ENCODE data around the gene SPPL2B. TPM values are rescaled to one million over a fixed set of nuclear protein-coding genes. Genes with fewer than 3 reads are reported as not detected.

SPPL2B gene
- polyA plus RNA-seq, 1 donor from 2014 or later: 68.7 TPM

- Histone ChIP-seq H3K9me2 (ENCODE audit: insufficient read depth, low read length) (no peaks in the 10 kb centered on the region), H3K27ac (ENCODE audit: low read length) (no peak overlapping the region), H2AFZ (ENCODE audit: low read depth, low read length) (no peak overlapping the region), H4K20me1 (ENCODE audit: insufficient read depth) (no peaks in the 10 kb centered on the region), H3K9ac (ENCODE audit: low read length) (no peak overlapping the region), H3K36me3 (ENCODE audit: insufficient read depth, low read length) (no peaks in the 10 kb centered on the region), H3K79me2 (replicated peaks; ENCODE audit: insufficient read depth, low read length) (no peaks in the 10 kb centered on the region), H3K9me3 (ENCODE audit: low read length) (no peaks in the 10 kb centered on the region), H3K4me2 (ENCODE audit: low read length) (no peak overlapping the region), H3K4me3 (ENCODE audit: low read length) (no peak overlapping the region), H3F3A (ENCODE audit: insufficient read depth, low read length, poor library complexity, severe bottlenecking) (no peaks in the 10 kb centered on the region), H3K27me3 (ENCODE audit: insufficient read depth, low read depth, low read length) (no peaks in the 10 kb centered on the region)
- TF ChIP-seq POLR2AphosphoS5 (IDR thresholded peaks at IDR 0.05) (no peak), EZH2 (IDR thresholded peaks at IDR 0.05; ENCODE audit: borderline replicate concordance, insufficient read depth, low read length, poor library complexity, severe bottlenecking) (no peak), TAF1 (IDR thresholded peaks at IDR 0.05; ENCODE audit: low read depth) (no peak), SMC3 (conservative IDR thresholded peaks at IDR 0.05; ENCODE audit: poor library complexity) (no peak), RAD21 (conservative IDR thresholded peaks at IDR 0.05) (no peak), EP300 (conservative IDR thresholded peaks at IDR 0.05; ENCODE audit: poor library complexity, severe bottlenecking) (no peak), MXI1 (conservative IDR thresholded peaks at IDR 0.05; ENCODE audit: poor library complexity, severe bottlenecking) (no peak), REST (IDR thresholded peaks at IDR 0.05; ENCODE audit: borderline replicate concordance) (no peak), CTCF (IDR thresholded peaks at IDR 0.05; ENCODE audit: poor library complexity, severe bottlenecking) (no peak)
Observed at GRCh38 chr19:2320939-2321338, 7.5 kb upstream of the SPPL2B start.

GRCh38 chr19:2321565-2322283 is 6.8 kb upstream of the SPPL2B start:
- Histone ChIP-seq H3K4me2 (ENCODE audit: low read length) (no peak overlapping the region), H3K27ac (ENCODE audit: low read length) (no peak overlapping the region), H3F3A (ENCODE audit: insufficient read depth, low read length, poor library complexity, severe bottlenecking) (no peaks in the 10 kb centered on the region), H3K36me3 (ENCODE audit: insufficient read depth, low read length) (no peaks in the 10 kb centered on the region), H3K4me3 (ENCODE audit: low read length) (no peak overlapping the region), H3K9me3 (ENCODE audit: low read length) (no peaks in the 10 kb centered on the region), H3K27me3 (ENCODE audit: insufficient read depth, low read depth, low read length) (no peaks in the 10 kb centered on the region), H2AFZ (ENCODE audit: low read depth, low read length) (no peak overlapping the region), H4K20me1 (ENCODE audit: insufficient read depth) (no peaks in the 10 kb centered on the region), H3K9me2 (ENCODE audit: insufficient read depth, low read length) (no peaks in the 10 kb centered on the region), H3K9ac (ENCODE audit: low read length) (no peak overlapping the region), H3K79me2 (replicated peaks; ENCODE audit: insufficient read depth, low read length) (peaks cover 2% of the 10 kb centered on the region)
- TF ChIP-seq SMC3 (conservative IDR thresholded peaks at IDR 0.05; ENCODE audit: poor library complexity) (no peak), POLR2AphosphoS5 (IDR thresholded peaks at IDR 0.05) (no peak), EP300 (conservative IDR thresholded peaks at IDR 0.05; ENCODE audit: poor library complexity, severe bottlenecking) (no peak), EZH2 (IDR thresholded peaks at IDR 0.05; ENCODE audit: borderline replicate concordance, insufficient read depth, low read length, poor library complexity, severe bottlenecking) (no peak), TAF1 (IDR thresholded peaks at IDR 0.05; ENCODE audit: low read depth) (no peak), MXI1 (conservative IDR thresholded peaks at IDR 0.05; ENCODE audit: poor library complexity, severe bottlenecking) (no peak), CTCF (IDR thresholded peaks at IDR 0.05; ENCODE audit: poor library complexity, severe bottlenecking) (no peak), RAD21 (conservative IDR thresholded peaks at IDR 0.05) (no peak)
